Brain pericyte (primary cell): Measurements from ENCODE around the gene TNIP1.

Experiments used
- DNase-seq: peaks from one replicate; pipeline ENCODE4 v3.0.0-alpha.2; 2012; ENCODE audit warnings: low read depth, low spot score

TNIP1 gene, protein sequence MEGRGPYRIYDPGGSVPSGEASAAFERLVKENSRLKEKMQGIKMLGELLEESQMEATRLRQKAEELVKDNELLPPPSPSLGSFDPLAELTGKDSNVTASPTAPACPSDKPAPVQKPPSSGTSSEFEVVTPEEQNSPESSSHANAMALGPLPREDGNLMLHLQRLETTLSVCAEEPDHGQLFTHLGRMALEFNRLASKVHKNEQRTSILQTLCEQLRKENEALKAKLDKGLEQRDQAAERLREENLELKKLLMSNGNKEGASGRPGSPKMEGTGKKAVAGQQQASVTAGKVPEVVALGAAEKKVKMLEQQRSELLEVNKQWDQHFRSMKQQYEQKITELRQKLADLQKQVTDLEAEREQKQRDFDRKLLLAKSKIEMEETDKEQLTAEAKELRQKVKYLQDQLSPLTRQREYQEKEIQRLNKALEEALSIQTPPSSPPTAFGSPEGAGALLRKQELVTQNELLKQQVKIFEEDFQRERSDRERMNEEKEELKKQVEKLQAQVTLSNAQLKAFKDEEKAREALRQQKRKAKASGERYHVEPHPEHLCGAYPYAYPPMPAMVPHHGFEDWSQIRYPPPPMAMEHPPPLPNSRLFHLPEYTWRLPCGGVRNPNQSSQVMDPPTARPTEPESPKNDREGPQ

DNA sequence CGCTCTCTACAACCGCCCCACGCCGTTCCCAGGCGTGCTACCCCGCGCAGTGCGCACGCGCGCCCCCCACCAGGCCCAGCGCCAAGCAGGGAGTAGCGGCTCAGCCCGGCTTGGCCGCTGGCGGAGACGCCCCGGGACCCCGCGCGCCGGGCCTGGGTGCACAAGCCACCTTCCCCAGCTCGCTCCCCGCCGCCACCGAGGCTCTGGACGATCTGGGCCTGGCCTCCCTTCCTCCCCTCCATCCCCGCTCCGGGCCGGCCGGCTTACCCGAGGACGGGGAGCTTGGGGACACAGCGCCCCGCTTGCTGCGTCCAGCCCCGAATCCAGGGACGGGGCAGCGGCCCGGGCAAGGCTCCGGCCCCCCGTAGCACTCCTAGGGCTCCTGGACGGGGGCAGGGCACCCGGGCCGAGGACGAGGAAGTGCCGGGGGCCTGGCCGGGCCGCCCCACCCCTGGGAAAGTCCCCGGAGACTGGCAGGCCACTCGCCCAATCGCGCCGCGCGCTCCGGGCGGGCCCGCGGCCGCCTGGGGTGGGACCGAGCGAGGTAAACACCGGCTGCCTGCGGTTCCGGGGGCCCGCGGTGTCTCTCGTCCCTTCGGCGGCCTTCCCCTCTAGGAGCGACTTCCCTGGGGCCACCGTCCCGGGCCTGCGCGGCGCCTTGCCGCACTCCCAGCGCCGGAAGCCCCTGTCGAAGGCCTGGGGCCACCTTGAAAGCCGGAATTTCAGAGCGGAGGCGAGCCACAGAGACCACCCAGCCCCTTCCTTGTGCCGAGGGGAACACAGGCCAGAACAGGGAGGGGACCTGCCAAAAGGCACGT lies at the start of gene TNIP1:
TNIP1 (minus strand) TSS at position 422 of the 818 bp plus-strand sequence. CDS start 15,939 bp downstream, outside the sequence.
- no peak for DNase-seq

DNA sequence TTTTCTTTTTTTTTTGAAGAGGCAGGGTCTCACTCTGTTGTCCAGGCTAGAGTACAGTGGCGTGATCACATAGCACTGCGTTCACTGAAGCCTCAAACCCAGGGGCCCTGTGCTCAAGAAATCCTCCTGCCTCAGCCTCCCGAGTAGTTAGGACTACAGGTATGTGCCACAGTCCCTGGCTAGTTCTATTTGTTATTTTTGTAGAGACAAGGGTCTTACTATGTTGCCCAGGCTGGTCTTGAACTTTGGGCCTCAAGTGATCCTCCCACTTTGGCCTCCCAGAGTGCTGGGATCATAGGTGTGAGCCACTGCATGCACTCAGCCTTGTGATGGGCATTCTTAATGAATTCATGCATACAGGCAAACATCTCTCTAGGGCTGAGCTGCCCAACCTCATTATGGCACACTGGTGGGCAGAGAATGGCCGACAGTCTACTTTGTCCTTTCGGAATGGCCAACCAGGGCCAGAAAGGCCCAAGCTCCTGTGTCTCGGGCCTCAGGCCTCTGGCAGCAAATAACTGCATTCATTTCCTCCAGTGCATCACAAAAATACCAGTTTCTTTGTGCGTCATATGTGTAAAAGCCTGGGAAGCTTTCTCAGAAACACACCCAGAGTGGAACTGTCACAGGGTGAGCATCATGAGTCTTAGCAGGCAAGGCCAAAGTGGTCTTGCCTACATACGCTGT lies 49.5 kb upstream of the TNIP1 start:
- no peak for DNase-seq

GRCh38 chr5:151128817-151129216 lies 48.0 kb upstream of the TNIP1 start:
- DNase-seq = no peak

DNA sequence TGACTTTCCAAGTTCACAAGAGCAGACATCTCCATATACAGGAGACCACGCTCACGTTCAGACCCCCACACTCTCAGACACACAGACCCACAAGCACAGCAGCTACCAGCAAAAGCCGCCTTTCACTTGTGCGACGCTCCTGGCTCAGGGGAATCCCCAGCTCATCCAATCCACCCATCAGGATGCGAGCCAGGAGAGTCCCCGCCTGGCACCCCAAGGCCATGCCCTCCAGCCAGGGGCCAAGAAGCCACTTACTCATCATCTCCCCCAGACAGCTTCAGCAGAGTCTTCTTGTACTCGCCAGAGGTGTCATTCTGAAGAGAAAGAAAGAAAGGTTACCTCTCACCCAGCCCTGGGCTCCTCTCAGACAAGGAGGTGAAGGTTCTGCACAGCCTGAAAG lies 47.1 kb upstream of the TNIP1 start:
- DNase-seq = no peak

- no peak for DNase-seq
These were observed 45.4 kb upstream of the TNIP1 start for GRCh38 chr5:151126199-151126645.

DNA sequence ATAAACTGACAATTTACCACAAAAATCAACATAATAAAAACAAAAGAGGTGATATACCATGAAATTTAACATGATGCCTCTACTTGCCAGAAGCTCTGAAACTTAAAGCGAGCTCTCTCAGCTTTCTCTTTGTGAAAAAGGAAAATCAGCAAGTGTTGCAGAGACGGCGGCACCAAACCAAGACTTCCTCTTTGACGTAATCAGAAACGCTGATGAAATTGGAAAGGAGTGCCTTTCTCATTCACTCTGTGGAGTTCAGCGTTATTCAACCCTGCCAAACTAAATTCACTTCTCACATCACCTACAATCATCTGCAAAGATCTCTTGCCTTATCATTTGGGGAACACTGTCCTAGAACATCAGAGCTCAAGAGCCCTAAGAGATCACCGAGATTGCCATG lies 44.6 kb upstream of the TNIP1 start:
- no peak for DNase-seq

DNA sequence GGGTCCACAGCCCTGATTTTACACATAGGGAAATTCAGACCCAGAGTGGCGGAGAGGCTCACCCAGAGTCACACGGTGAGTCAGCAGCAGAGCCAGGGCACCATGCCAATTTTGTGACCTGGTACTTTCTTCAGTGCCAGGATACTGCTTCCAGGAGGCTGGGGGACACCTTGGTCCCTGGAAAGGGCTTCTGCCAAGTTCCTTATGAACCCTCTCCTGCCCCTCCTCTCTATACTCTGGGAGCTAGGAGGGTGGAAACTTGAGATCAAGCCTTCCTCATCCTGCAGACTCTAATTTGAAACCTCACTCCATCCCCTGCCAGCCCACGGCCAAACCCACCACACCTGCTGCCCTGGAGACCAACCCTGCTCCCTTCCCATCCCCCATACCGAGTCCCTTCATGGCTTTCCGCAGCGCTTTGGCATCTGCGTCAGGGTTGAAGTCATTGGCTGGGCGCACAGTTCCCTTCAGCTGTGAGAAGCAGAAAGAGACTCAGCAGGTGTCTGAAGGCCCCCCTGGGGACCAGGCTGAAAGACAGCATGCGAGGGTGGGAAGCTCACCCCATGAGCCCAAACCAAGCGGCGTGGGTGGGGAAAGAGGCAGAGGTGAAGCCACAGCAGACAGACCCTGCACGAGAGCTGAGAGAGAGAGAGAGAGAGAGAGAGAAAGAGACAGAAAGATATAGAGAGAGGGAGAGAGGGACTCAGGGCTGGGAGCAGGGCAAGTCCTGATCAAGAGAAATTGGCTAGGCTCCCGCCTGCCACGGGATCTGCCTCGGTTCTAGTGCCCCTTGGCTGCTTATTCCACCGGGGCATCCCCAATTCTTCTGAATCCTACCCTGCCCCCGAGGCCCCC lies 43.3 kb upstream of the TNIP1 start:
- peak; percentile 46 for DNase-seq

DNA sequence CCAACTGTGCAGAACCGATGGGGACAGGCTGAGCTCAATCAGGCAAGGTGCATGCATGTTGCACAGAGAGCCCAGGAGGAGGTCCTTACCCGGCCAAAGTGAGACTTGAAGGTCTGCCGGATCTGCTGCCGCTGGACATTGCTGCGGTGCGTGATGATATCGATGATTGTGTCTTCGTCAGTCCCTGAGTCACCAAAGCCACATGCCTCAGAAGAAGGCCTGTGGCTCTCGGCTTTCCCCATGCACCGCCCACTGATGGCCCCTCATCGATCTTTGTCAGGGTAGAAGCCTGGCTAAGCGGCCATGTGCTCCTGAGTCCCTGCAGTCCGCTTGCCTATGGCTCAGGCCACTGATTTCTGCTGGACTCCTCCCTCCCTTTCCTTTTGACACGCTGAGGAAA lies 42.0 kb upstream of the TNIP1 start:
- no peak for DNase-seq

GRCh38 chr5:151121665-151122064 lies 40.8 kb upstream of the TNIP1 start:
- no peak for DNase-seq

DNA sequence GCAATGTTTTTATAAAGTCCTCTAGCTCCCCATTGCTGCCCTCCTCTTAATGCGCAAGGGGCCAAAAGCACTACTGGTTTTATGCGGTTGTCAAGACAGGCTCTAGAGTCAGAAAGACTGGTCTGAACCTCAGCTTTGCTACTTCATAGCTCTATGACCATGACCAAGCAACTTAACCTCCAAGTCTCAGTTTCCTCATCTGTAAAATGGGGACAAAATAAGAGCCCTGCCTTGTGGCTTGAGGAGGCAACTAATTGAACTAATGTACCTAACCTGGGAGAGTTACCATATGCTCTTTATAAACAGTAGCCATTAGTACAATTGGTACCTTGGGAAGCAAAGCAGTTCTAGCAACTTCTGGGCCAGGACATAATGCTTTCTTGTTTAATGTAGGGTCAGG lies 40.3 kb upstream of the TNIP1 start:
- no peak for DNase-seq

GRCh38 chr5:151118913-151119575 lies 38.2 kb upstream of the TNIP1 start:
- DNase-seq = no peak

DNA sequence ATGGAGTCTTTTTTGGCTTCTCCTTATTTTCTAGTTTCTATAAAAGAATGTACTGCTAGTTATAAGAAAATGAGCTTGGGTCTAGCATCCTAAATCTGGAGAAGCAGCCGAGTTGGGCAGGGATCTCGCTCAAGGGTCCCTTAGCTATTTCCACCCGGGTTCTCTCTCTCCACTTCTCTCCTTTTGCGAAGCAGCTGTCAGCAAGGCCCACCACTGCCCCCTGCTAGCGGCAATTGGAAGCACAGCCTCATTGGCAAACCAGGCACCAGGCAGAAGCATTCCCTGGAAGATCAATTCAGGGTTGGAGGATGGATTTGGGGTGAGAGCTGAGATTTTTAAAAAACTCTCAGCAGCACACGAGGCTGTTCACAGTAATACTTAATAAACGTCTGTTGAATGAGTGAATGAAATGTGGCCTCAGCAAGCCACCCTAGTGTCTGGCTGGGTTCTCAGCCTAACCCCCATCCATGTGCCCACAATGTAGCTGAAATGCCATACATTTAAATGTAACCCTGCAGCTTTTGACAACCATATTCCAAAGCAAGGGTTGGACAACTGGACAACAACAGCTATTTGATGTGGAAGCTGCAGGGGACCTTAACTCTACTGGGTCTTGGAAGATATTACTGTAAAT lies 34.6 kb upstream of the TNIP1 start:
- no peak for DNase-seq

GRCh38 chr5:151113651-151114050 lies 32.8 kb upstream of the TNIP1 start:
- DNase-seq = no peak

DNA sequence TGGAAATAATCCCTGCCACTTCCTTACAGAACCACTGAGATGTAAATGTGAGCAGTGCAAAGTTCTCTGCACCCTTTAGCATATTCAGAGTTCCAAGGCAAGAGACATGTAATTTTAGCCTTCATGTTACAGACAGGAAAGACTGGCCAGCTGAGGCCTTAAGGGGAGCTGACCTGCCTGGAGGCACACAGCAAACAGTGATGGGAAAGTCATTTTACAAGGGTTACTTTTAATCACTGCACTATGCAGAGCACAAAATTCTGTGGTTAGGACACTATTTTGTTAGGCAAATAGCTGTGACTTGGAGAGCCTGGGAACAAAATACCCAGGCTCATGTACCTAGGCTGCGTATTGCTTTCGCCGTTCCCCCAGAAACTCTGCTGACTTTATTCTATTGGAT lies 30.2 kb upstream of the TNIP1 start:
- no peak for DNase-seq

GRCh38 chr5:151110122-151110681 lies 29.4 kb upstream of the TNIP1 start:
- DNase-seq = no peak

GRCh38 chr5:151108566-151108965 lies 27.7 kb upstream of the TNIP1 start:
- no peak for DNase-seq

DNA sequence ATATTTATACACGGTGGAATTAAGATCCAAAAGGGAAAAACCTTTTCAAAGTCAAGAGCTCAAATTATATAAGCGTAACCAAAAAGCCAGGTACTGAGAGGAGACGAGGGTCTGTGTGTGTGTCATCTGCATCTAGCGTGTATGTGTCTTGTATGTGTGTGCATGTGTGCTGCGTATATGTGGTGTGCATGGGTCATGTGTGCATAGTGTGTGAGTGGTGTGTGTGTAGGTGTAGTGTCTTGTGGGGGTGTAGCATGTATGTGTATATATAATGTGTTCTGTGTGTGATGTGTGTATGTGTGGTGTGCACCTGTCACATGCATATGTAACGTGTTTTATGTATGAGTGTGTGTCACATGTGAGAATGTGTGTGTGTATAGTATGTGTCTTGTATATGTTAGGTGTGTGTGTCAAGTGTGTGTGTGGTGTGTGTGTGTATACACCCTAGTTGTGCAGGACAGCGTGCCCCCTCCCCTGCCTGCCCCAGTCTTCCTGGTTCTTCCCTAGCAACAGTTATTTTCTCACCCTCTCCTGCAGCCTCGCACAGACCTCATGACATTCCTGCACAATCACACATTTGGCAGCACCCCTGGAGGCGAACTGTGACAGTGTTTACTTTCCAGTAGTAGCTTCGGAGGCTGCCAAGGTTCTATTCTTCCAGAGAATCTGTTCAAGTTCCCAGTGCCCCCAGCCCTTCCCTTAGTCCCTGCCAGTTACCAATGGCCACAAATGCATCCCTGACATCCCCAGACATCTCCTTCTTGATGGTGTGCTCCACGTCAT lies 27.1 kb upstream of the TNIP1 start:
- DNase-seq = no peak

GRCh38 chr5:151107084-151107483 lies 26.2 kb upstream of the TNIP1 start:
- DNase-seq = no peak

DNA sequence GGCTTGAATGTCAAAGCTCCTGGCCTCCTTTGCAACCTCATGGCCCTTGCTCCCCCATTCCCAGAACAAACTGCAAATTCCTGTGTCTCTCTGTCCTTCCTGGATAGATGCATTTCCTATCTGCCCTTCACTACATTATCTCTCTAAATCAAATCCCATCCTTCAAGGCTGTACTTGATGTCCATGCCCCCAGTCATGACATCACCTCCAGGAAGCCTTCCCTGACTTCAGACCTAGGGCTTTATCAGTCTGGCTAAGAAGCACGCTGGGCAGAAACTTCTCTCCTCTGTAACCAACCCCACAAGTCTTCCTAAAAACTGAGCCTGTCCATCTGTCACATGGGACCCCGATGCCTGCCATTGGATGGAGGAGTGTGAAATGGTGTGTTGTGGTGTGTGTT lies 25.7 kb upstream of the TNIP1 start:
- DNase-seq = no peak
